ENCODE results near the gene KAT6B. TPM values are rescaled to one million over a fixed set of nuclear protein-coding genes. Genes with fewer than 3 reads are reported as not detected.
A peak's percentile ranks its signal among the peaks of the same experiment; 100 is the strongest.

KAT6B gene
- total and polyA plus RNA-seq, 10 of the 15 experiments (the other 5 are each of a cell fraction or from before 2014, with no cell fraction given), result 2.7 to 22.6 (median 15.7) TPM

- ChIA-PET SMC1A (ENCODE audit: uncharacterized antibody, unreplicated experiment) (interaction anchor here (0.6 to 28.8 kb wide), 12 partner anchors 13 to 734 kb away, joined by 3 to 553 read pairs (median 5); no protein-coding TSS in a partner anchor), RAD21 (ENCODE audit: unreplicated experiment) (interaction anchor here (1.7 to 6.5 kb wide), 6 partner anchors 14 to 276 kb away, joined by 5 to 38 read pairs (median 12); partner anchors contain the start of gene KAT6B), CTCF (interaction anchor here (1.4 to 6.0 kb wide), 8 partner anchors 14 to 276 kb away, joined by 3 to 36 read pairs (median 4); partner anchors contain the start of gene COMTD1), POLR2A (interaction anchor here (0.5 to 1.2 kb wide), 4 partner anchors 13 to 417 kb away, joined by 3 to 9 read pairs (median 4); no protein-coding TSS in a partner anchor)
- no TSS peak for BruUV-seq (replicated peaks)
- Histone ChIP-seq H3K9ac (ENCODE audit: control insufficient read depth, insufficient read depth, low read length) (no peak overlapping the region), H3K9me3 (replicated peaks; ENCODE audit: control insufficient read depth, insufficient read depth, low read length) (no peaks in the 10 kb centered on the region), H3K36me3 (ENCODE audit: control insufficient read depth in 2 of 2, insufficient read depth in 2 of 2, low read length in 1 of 2) (peaks cover 1 to 3% of the 10 kb centered on the region in 2 experiments; a peak in 3 of 4 replicates), H3K27me3 (replicated peaks in 1 of 2; ENCODE audit: control insufficient read depth in 2 of 2, insufficient read depth in 2 of 2, low read length in 1 of 2) (no peaks in the 10 kb centered on the region), H3K4me3 (no peak overlapping the region), H3K4me1 (ENCODE audit: control insufficient read depth, insufficient read depth, low read length) (peaks cover 51% of the 10 kb centered on the region), H3K4me2 (ENCODE audit: control insufficient read depth, insufficient read depth) (peak overlapping the region; percentile 47), H4K20me1 (ENCODE audit: control insufficient read depth, insufficient read depth) (no peaks in the 10 kb centered on the region), H3K27ac (ENCODE audit: control insufficient read depth, insufficient read depth) (0 out of 2 replicates have a peak overlapping the region, but pooled peaks have one; percentile 13), H2AFZ (ENCODE audit: control insufficient read depth, low read depth, low read length) (no peak overlapping the region), H3K79me2 (ENCODE audit: control insufficient read depth, insufficient read depth, low read length) (peaks cover 6% of the 10 kb centered on the region; the same call in 1 of the 2 replicates)
- in situ Hi-C loops (cut with MboI), result no loop called here
- intact Hi-C loops (cut with micrococcal nuclease; ENCODE audit: unreplicated experiment), result loop anchor here (5.0 to 10.0 kb wide), 3 partner anchors 117 to 427 kb away; no protein-coding TSS in a partner anchor
- 56% methylated on average over 6 of the region's 6 CpGs for WGBS (ENCODE audit: insufficient coverage, insufficient replicate concordance, low lambda C conversion rate, missing lambda C conversion rate)
- FAIRE-seq (no peak), DNase-seq (ENCODE audit: low read depth, low spot score) (no peak), ATAC-seq (peak; percentile 17)
- no peak for TF ChIP-seq BCL3 (IDR thresholded peaks at IDR 0.05; ENCODE audit: borderline replicate concordance, insufficient read depth, low read depth, low read length, poor library complexity, severe bottlenecking)
- TF ChIP-seq NKRF (conservative IDR thresholded peaks at IDR 0.05), result no peak
- TF ChIP-seq NR2F1 (conservative IDR thresholded peaks at IDR 0.05), result 0 out of 2 replicates have a peak, but pooled peaks have one; percentile 17
- TF ChIP-seq HDAC2 (IDR thresholded peaks at IDR 0.05), result no peak
- TF ChIP-seq ZNF217 (IDR thresholded peaks at IDR 0.05), result no peak
- TF ChIP-seq BMI1 (IDR thresholded peaks at IDR 0.05; ENCODE audit: borderline replicate concordance), result no peak
- peak; percentile 55; the same call in 1 of the 2 replicates for TF ChIP-seq ZNF687 (IDR thresholded peaks at IDR 0.05)
- TF ChIP-seq TCF12 (IDR thresholded peaks at IDR 0.05; ENCODE audit: low read depth, low read length), result no peak
- no peak for TF ChIP-seq YBX1 (IDR thresholded peaks at IDR 0.05)
- TF ChIP-seq MXI1 (IDR thresholded peaks at IDR 0.05; ENCODE audit: low read depth, low read length), result no peak
- TF ChIP-seq CBFB (IDR thresholded peaks at IDR 0.05; ENCODE audit: low read depth), result no peak
- no peak for TF ChIP-seq SKIL (IDR thresholded peaks at IDR 0.05; ENCODE audit: low read depth, poor library complexity, severe bottlenecking)
- TF ChIP-seq ATF7 (IDR thresholded peaks at IDR 0.05; ENCODE audit: low read depth), result no peak
Observed at GRCh38 chr10:75014516-75015230, 188.3 kb downstream of the KAT6B start.
